ENCODE results near the gene MMP21. TPM values are rescaled to one million over a fixed set of nuclear protein-coding genes. Genes with fewer than 3 reads are reported as not detected.

Gene MMP21
- total RNA-seq, 1 experiment from 2014 or later = not detected

GRCh38 chr10:125770844-125771243, 4.8 kb downstream of the MMP21 start:
- Mint-ChIP-seq H3K36me3 (ENCODE audit: insufficient read depth in 1 of 3, low read depth in 3 of 3) (peaks cover 0 to 10% (median 0%) of the 10 kb centered on the region in 3 experiments; a peak in 3 of 7 replicates), H3K27ac (no peak overlapping the region; a peak in 1 of 7 replicates), H3K9me3 (no peaks in the 10 kb centered on the region; a peak in 1 of 5 replicates), H3K27me3 (ENCODE audit: low read depth) (no peaks in the 10 kb centered on the region), H3K4me1 (no peaks in the 10 kb centered on the region), H3K4me3 (no peak overlapping the region)
- WGBS (ENCODE audit: extremely low coverage, insufficient read length, low lambda C conversion rate) = no CpG with 5 or more reads among the region's 5 CpGs
- TF ChIP-seq, protein P1, sequence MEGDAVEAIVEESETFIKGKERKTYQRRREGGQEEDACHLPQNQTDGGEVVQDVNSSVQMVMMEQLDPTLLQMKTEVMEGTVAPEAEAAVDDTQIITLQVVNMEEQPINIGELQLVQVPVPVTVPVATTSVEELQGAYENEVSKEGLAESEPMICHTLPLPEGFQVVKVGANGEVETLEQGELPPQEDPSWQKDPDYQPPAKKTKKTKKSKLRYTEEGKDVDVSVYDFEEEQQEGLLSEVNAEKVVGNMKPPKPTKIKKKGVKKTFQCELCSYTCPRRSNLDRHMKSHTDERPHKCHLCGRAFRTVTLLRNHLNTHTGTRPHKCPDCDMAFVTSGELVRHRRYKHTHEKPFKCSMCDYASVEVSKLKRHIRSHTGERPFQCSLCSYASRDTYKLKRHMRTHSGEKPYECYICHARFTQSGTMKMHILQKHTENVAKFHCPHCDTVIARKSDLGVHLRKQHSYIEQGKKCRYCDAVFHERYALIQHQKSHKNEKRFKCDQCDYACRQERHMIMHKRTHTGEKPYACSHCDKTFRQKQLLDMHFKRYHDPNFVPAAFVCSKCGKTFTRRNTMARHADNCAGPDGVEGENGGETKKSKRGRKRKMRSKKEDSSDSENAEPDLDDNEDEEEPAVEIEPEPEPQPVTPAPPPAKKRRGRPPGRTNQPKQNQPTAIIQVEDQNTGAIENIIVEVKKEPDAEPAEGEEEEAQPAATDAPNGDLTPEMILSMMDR (conservative IDR thresholded peaks at IDR 0.05) = no peak
- H4K8ac ChIP-seq (replicated peaks; ENCODE audit: insufficient read length, low read depth, low read length) = no peak overlapping the region
- no peak for DNase-seq
- no peaks in the 10 kb centered on the region for H3K23me2 ChIP-seq (ENCODE audit: insufficient read length, low read depth, low read length, poor library complexity, severe bottlenecking)
- no peaks in the 10 kb centered on the region for H3K9me3 ChIP-seq (ENCODE audit: control insufficient read depth, low read depth, low read length)
- H2AK5ac ChIP-seq (ENCODE audit: insufficient read length, low read length) = no peak overlapping the region
- no peak overlapping the region for H3K27ac ChIP-seq (ENCODE audit: insufficient read length, low read depth, low read length)
- no peaks in the 10 kb centered on the region for H3K79me1 ChIP-seq (ENCODE audit: insufficient read depth, low read depth, low read length, poor library complexity, severe bottlenecking)
- no peak overlapping the region for H3K56ac ChIP-seq (ENCODE audit: insufficient read length, low read depth, low read length)
- no peaks in the 10 kb centered on the region for H4K20me1 ChIP-seq (ENCODE audit: control insufficient read depth, insufficient read depth, insufficient read length)
- no peaks in the 10 kb centered on the region for H3K27me3 ChIP-seq (ENCODE audit: insufficient read depth, low read length)
- H4K91ac ChIP-seq (ENCODE audit: insufficient read length, low read depth, low read length) = no peak overlapping the region
- H4K5ac ChIP-seq (ENCODE audit: insufficient read length, low read depth, low read length) = no peak overlapping the region
- no peak overlapping the region for H2AFZ ChIP-seq (ENCODE audit: low read length)
- no peak overlapping the region for H3K23ac ChIP-seq (ENCODE audit: insufficient read length, low read depth, low read length)
- no peak overlapping the region for H3K14ac ChIP-seq (ENCODE audit: insufficient read depth, low read length)
- no peak overlapping the region for H2BK12ac ChIP-seq (ENCODE audit: insufficient read length, low read depth, low read length)
- no peak overlapping the region for H3K4ac ChIP-seq (ENCODE audit: low read depth, low read length)
- no peak overlapping the region for H3K4me2 ChIP-seq (ENCODE audit: insufficient read depth, insufficient read length, low read length)
- no peak overlapping the region for H3K18ac ChIP-seq (ENCODE audit: insufficient read length, low read depth, low read length)
- no peak overlapping the region for H2BK20ac ChIP-seq (ENCODE audit: low read depth, low read length, poor library complexity, severe bottlenecking)
- no peak overlapping the region for H2BK120ac ChIP-seq (ENCODE audit: low read depth, low read length, poor library complexity, severe bottlenecking)
- no peak overlapping the region for H3T11ph ChIP-seq (ENCODE audit: low read length)
- no peaks in the 10 kb centered on the region for H3K4me1 ChIP-seq (ENCODE audit: insufficient read depth, low read length)
- H3K79me2 ChIP-seq (ENCODE audit: insufficient read depth, low read length) = no peaks in the 10 kb centered on the region
- no peak overlapping the region for H3K9ac ChIP-seq (ENCODE audit: extremely low read depth, insufficient read length, low read length)
- no peak overlapping the region for H2BK15ac ChIP-seq (ENCODE audit: low read depth, low read length)
- H2BK5ac ChIP-seq (ENCODE audit: insufficient read length, low read length) = no peak overlapping the region

Measured in H9 (cell line).